Thoracic aorta (tissue), 2 donors: ENCODE results near the gene MRPS2. TPM values are rescaled to one million over a fixed set of nuclear protein-coding genes. Genes with fewer than 3 reads are reported as not detected.

Experiments used
- ATAC-seq: fragments of 150-250 bp; one replicate; pipeline ENCODE4 v1.8.0; 2017; ENCODE audit warnings: low read depth; ENCODE audit not compliant: insufficient number of reproducible peaks, low FRiP score
- DNase-seq: peaks from one replicate; pipeline ENCODE4 v3.0.0-alpha.2; 2020; ENCODE audit warnings: low spot score
- H3K27ac ChIP-seq, 2 donors: fragments of 200-600 bp; sonication (generic); 1 replicate in 1 of 2; 2 replicates in 1 of 2; pipeline ENCODE4 v1.5.1; 2016; ENCODE audit warnings: mild to moderate bottlenecking in 2 of 2, moderate library complexity in 2 of 2
- H3K27me3 ChIP-seq: fragments of 200-600 bp; sonication (generic); replicated peaks from 2 replicates; pipeline ENCODE4 v1.6.0; 2016; ENCODE audit warnings: mild to moderate bottlenecking; ENCODE audit not compliant: insufficient read depth
- H3K36me3 ChIP-seq: fragments of 200-600 bp; sonication (generic); one replicate; pipeline ENCODE4 v1.5.1; 2016
- H3K4me1 ChIP-seq, 2 donors: fragments of 200-600 bp; sonication (generic); 1 replicate in 1 of 2; 2 replicates in 1 of 2; pipeline versions ENCODE4 v1.5.1 to v1.6.0; 2016; ENCODE audit warnings: low read depth in 2 of 2, mild to moderate bottlenecking in 1 of 2; ENCODE audit not compliant: control insufficient read depth in 1 of 2
- H3K4me3 ChIP-seq: fragments of 200-600 bp; sonication (generic); 2 replicates; pipeline ENCODE4 v1.5.1; 2016; ENCODE audit warnings: mild to moderate bottlenecking
- H3K9me3 ChIP-seq: fragments of 200-600 bp; sonication (generic); 2 replicates; pipeline ENCODE4 v1.5.1; 2016
- CTCF ChIP-seq: fragments of 200-600 bp; sonication (generic); IDR thresholded peaks from one replicate; pipeline ENCODE4 v1.5.1; 2019; ENCODE audit warnings: antibody characterized with exemption
- total RNA-seq, 2 donors: library from RNA; depleted of rRNA; stranded (reverse); fragments of >200 nt; gene quantifications; one replicate each; pipeline versions ENCODE4 v1.1.0 to v1.2.3, GENCODE V29; 2016

Gene MRPS2
- total RNA-seq, 2 donors from 2014 or later, result 31.5 to 32.2 TPM

GRCh38 chr9:135468854-135469521 lies 31.5 kb upstream of the MRPS2 start:
- no peak for TF ChIP-seq CTCF
- Histone ChIP-seq H3K36me3 (no peaks in the 10 kb centered on the region), H3K4me3 (no peak overlapping the region), H3K27ac (no peak overlapping the region), H3K4me1 (no peaks in the 10 kb centered on the region), H3K9me3 (no peaks in the 10 kb centered on the region), H3K27me3 (no peaks in the 10 kb centered on the region)
- DNase-seq, result no peak
- ATAC-seq, result no peak

GRCh38 chr9:135471791-135472640 lies 28.5 kb upstream of the MRPS2 start:
- Histone ChIP-seq H3K4me1 (no peaks in the 10 kb centered on the region), H3K9me3 (no peaks in the 10 kb centered on the region), H3K27me3 (no peaks in the 10 kb centered on the region), H3K27ac (no peak overlapping the region), H3K36me3 (no peaks in the 10 kb centered on the region), H3K4me3 (no peak overlapping the region)
- DNase-seq (no peak), ATAC-seq (no peak)
- no peak for TF ChIP-seq CTCF

- Histone ChIP-seq H3K4me1 (peaks cover 0 to 8% of the 10 kb centered on the region in 2 donors), H3K27me3 (no peaks in the 10 kb centered on the region), H3K36me3 (no peaks in the 10 kb centered on the region), H3K4me3 (no peak overlapping the region), H3K27ac (no peak overlapping the region), H3K9me3 (no peaks in the 10 kb centered on the region)
- no peak for TF ChIP-seq CTCF
- ATAC-seq, result no peak
- no peak for DNase-seq
Measured at GRCh38 chr9:135473972-135474543, 26.4 kb upstream of the MRPS2 start.

- no peak for ATAC-seq
- Histone ChIP-seq H3K4me3 (no peak overlapping the region), H3K27ac (no peak overlapping the region), H3K9me3 (no peaks in the 10 kb centered on the region), H3K36me3 (no peaks in the 10 kb centered on the region), H3K4me1 (peaks cover 0 to 8% of the 10 kb centered on the region in 2 donors), H3K27me3 (no peaks in the 10 kb centered on the region)
- no peak for TF ChIP-seq CTCF
- DNase-seq, result no peak
Measured at GRCh38 chr9:135474915-135475314, 25.6 kb upstream of the MRPS2 start.
